Suprapubic skin (tissue), 4 donors: ENCODE data around the gene PCBP3.
"Not testable (repeated sequence)": the region's sequence is repeated elsewhere in the genome, so short reads cannot be mapped to it uniquely, and the experiment has no call there.

Experiments
- POLR2A ChIP-seq, 2 donors: fragments of 450-650 bp; IDR thresholded peaks; one replicate each; pipeline ENCODE4 v1.6.1; 2017; ENCODE audit warnings: antibody characterized with exemption in 2 of 2, mild to moderate bottlenecking in 2 of 2, moderate library complexity in 2 of 2
- POLR2AphosphoS5 ChIP-seq, 3 donors: sonication (generic); formaldehyde crosslinking; IDR thresholded peaks; one replicate each; pipeline ENCODE4 v1.6.1; 2017; ENCODE audit warnings: antibody characterized with exemption in 3 of 3
- TF ChIP-seq, protein P1 (sequence below), 2 donors: fragments of 200-600 bp in 1 of 2; fragments of 450-650 bp in 1 of 2; sonication (generic) in 1 of 2; IDR thresholded peaks; one replicate each; pipeline ENCODE4 v1.5.1; 2016 to 2019; ENCODE audit warnings: antibody characterized with exemption in 2 of 2, mild to moderate bottlenecking in 1 of 2, moderate library complexity in 1 of 2

DNA sequence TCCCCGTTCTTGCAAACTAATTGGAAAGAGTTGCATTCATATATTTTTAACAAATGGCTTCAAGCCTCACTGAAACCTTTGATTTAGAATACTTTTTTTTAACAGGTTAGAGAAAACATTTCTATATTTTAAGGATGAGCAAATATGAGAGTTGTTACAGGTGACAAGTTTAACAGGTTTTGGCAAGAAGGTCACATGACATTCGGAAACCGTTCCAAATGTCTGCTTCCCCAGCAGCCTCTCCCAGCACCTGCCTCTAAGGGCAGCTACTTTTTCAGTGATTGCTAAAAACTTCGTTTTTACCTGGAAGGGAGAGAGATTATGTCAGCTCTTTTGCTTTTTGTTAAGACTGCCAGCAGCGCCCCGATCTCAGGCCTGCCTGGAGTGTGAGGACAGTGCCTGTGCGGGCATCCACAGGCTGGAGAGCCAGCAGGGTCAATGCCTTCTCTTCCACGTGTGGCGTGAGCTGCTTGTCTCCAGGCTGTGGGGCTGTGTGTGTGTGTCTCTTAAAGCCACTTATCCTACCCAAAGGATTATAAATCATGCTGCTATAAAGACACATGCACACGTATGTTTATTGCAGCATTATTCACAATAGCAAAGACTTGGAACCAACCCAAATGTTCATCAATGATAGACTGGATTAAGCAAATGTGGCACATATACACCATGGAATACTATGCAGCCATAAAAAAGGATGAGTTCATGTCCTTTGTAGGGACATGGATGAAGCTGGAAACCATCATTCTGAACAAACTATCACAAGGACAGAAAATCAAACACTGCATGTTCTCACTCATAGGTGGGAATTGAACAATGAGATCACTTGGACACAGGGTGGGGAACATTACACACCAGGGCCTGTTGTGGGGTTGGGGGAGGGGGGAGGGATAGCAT, 21.8 kb upstream of the PCBP3 start:
- TF ChIP-seq, protein P1, sequence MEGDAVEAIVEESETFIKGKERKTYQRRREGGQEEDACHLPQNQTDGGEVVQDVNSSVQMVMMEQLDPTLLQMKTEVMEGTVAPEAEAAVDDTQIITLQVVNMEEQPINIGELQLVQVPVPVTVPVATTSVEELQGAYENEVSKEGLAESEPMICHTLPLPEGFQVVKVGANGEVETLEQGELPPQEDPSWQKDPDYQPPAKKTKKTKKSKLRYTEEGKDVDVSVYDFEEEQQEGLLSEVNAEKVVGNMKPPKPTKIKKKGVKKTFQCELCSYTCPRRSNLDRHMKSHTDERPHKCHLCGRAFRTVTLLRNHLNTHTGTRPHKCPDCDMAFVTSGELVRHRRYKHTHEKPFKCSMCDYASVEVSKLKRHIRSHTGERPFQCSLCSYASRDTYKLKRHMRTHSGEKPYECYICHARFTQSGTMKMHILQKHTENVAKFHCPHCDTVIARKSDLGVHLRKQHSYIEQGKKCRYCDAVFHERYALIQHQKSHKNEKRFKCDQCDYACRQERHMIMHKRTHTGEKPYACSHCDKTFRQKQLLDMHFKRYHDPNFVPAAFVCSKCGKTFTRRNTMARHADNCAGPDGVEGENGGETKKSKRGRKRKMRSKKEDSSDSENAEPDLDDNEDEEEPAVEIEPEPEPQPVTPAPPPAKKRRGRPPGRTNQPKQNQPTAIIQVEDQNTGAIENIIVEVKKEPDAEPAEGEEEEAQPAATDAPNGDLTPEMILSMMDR (IDR thresholded peaks at IDR 0.05), result not testable (repeated sequence)
- TF ChIP-seq POLR2AphosphoS5, POLR2A (IDR thresholded peaks at IDR 0.05): not testable (repeated sequence)
